A549 (cell line): Measurements from ENCODE around the gene HOXB7. TPM values are rescaled to one million over a fixed set of nuclear protein-coding genes. Genes with fewer than 3 reads are reported as not detected.

Experiments
- ATAC-seq, 2 experiments: fragments of 200-7000 bp in 1 of 2; fragments of >200 bp in 1 of 2; cut with Nextera tagmentation in 1 of 2; cut with Tn5 transposase in 1 of 2; 3 replicates each; pipeline versions ENCODE4 v1.8.0 to v1.9.1; 2018 to 2020; ENCODE audit warnings: mild to moderate bottlenecking in 1 of 2, moderate library complexity in 1 of 2
- CTCF ChIA-PET: fragments of 300-600 bp; sonication (Branson Sonifier 250); formaldehyde crosslinking; extraction: SDS; loops from one replicate; lab custom pipeline; 2021; ENCODE audit warnings: antibody characterized with exemption, inconsistent platforms; lab: Yijun Ruan, JAX
- POLR2A ChIA-PET: fragments of 350-600 bp; formaldehyde crosslinking; extraction: SDS; loops from one replicate; lab custom pipeline; 2021; ENCODE audit warnings: antibody characterized with exemption, inconsistent platforms; lab: Yijun Ruan, JAX
- DNase-seq, 2 experiments: peaks; one replicate each; pipeline versions ENCODE4 v3.0.0 to v3.0.0-alpha.2; 2011 to 2016; ENCODE audit warnings: low read depth in 1 of 2, low spot score in 1 of 2
- FAIRE-seq: peaks from 2 replicates; lab custom pipeline; 2011; peaks lifted over from hg19 to GRCh38; lab: Jason Lieb, UNC
- H3K27ac ChIP-seq, 2 experiments: fragments of >200 bp; sonication (Bioruptor Twin); formaldehyde crosslinking; 3 replicates each; pipeline ENCODE4 v1.5.1; 2016 to 2017
- H3K4me1 ChIP-seq: fragments of >200 bp; sonication (Bioruptor Twin); formaldehyde crosslinking; 3 replicates; pipeline ENCODE4 v1.6.1; 2016
- H3K4me2 ChIP-seq: fragments of >200 bp; sonication (Bioruptor Twin); formaldehyde crosslinking; 3 replicates; pipeline ENCODE4 v1.6.1; 2016
- H3K4me3 ChIP-seq: fragments of >200 bp; sonication (Bioruptor Twin); formaldehyde crosslinking; 3 replicates; pipeline ENCODE4 v1.5.1; 2016
- H3K9me3 ChIP-seq: fragments of >200 bp; sonication (Bioruptor Twin); formaldehyde crosslinking; 3 replicates; pipeline ENCODE4 v1.6.1; 2016
- BHLHE40 ChIP-seq: IDR thresholded peaks from 2 replicates; pipeline ENCODE4 v1.6.1; 2012; ENCODE audit warnings: low read depth, low read length, inconsistent platforms
- CEBPB ChIP-seq, 2 experiments: fragments of >200 bp in 1 of 2; sonication (Bioruptor Twin) in 1 of 2; formaldehyde crosslinking in 1 of 2; IDR thresholded peaks; 2 replicates each; pipeline ENCODE4 v1.6.1; 2012 to 2016
- CHD4 ChIP-seq: fragments of 200-600 bp; sonication (generic); IDR thresholded peaks from 2 replicates; pipeline ENCODE4 v1.6.1; 2016; ENCODE audit warnings: antibody characterized with exemption, mild to moderate bottlenecking, borderline replicate concordance
- EHF ChIP-seq: fragments of 250-450 bp; sonication (Bioruptor Pico); IDR thresholded peaks from 2 replicates; pipeline ENCODE4 v1.5.0; 2020; ENCODE audit warnings: mild to moderate bottlenecking
- FOXS1 ChIP-seq: fragments of 250-450 bp; sonication (Bioruptor Pico); IDR thresholded peaks from 2 replicates; pipeline ENCODE4 v1.5.0; 2020; ENCODE audit warnings: mild to moderate bottlenecking, moderate library complexity
- HEYL ChIP-seq: fragments of 250-450 bp; sonication (Bioruptor Pico); IDR thresholded peaks from 2 replicates; pipeline ENCODE4 v1.8.0; 2021; ENCODE audit warnings: mild to moderate bottlenecking, moderate library complexity
- HOXB13 ChIP-seq: fragments of 250-450 bp; sonication (Bioruptor Pico); IDR thresholded peaks from 2 replicates; pipeline ENCODE4 v1.5.0; 2020; ENCODE audit warnings: low read depth, mild to moderate bottlenecking, moderate library complexity
- JUN ChIP-seq, 2 experiments: fragments of >200 bp; sonication (Bioruptor Twin); formaldehyde crosslinking; IDR thresholded peaks; 2 replicates in 1 of 2; 3 replicates in 1 of 2; pipeline ENCODE4 v1.6.1; 2016 to 2017
- JUNB ChIP-seq: fragments of >200 bp; sonication (Bioruptor Twin); formaldehyde crosslinking; IDR thresholded peaks from 2 replicates; pipeline ENCODE4 v1.6.1; 2016
- KDM1A ChIP-seq: fragments of 200-600 bp; sonication (generic); IDR thresholded peaks from 2 replicates; pipeline ENCODE4 v1.6.1; 2016; ENCODE audit warnings: low read depth, mild to moderate bottlenecking
- MAFK ChIP-seq: fragments of 450-650 bp; IDR thresholded peaks from 2 replicates; pipeline ENCODE4 v1.6.1; 2014; ENCODE audit not compliant: partially characterized antibody
- MAZ ChIP-seq: fragments of 150-350 bp; IDR thresholded peaks from 2 replicates; pipeline ENCODE4 v1.6.1; 2014; ENCODE audit warnings: antibody characterized with exemption, low read depth, low read length, borderline replicate concordance
- RAD21 ChIP-seq, 2 experiments: fragments of >200 bp in 1 of 2; sonication (Bioruptor Twin) in 1 of 2; formaldehyde crosslinking in 1 of 2; IDR thresholded peaks in 1 of 2; conservative IDR thresholded peaks in 1 of 2; 2 replicates in 1 of 2; 3 replicates in 1 of 2; pipeline ENCODE4 v1.6.1; 2012 to 2018; ENCODE audit warnings: inconsistent platforms in 1 of 2
- SMC3 ChIP-seq: fragments of >200 bp; sonication (Bioruptor Twin); formaldehyde crosslinking; IDR thresholded peaks from 3 replicates; pipeline ENCODE4 v1.6.1; 2018; ENCODE audit warnings: inconsistent platforms
- TP53 ChIP-seq: fragments of 250-450 bp; sonication (Bioruptor Pico); IDR thresholded peaks from 2 replicates; pipeline ENCODE4 v1.5.0; 2021; ENCODE audit warnings: mild to moderate bottlenecking, moderate library complexity
- ZC3H11A ChIP-seq: fragments of 450-650 bp; IDR thresholded peaks from 2 replicates; pipeline ENCODE4 v1.6.1; 2014; ENCODE audit warnings: antibody characterized with exemption, mild to moderate bottlenecking
- ZFP36 ChIP-seq: fragments of 450-650 bp; IDR thresholded peaks from 2 replicates; pipeline ENCODE4 v1.6.1; 2014; ENCODE audit warnings: borderline replicate concordance; ENCODE audit not compliant: partially characterized antibody
- WGBS: methylation state at CpG from one replicate; pipeline ENCODE4 v1.1.6; 2017; ENCODE audit errors: missing lambda C conversion rate; 5-methylcytosine and 5-hydroxymethylcytosine counted together
- polyA plus RNA-seq, 4 experiments: library from polyadenylated mRNA; depleted of rRNA in 3 of 4; stranded (reverse); fragments of >200 nt; fragmentation: RNase III in 1 of 4; extraction: RNeasy Plus Mini Kit Qiagen cat#74134 plus additional on column Dnase treatment in 1 of 4; gene quantifications; 2 replicates in 3 of 4; 3 replicates in 1 of 4; pipeline ENCODE4 v1.2.3, GENCODE V29; 2011 to 2017
- TF ChIP-seq, protein P1 (sequence below): fragments of >200 bp; sonication (Bioruptor Twin); formaldehyde crosslinking; IDR thresholded peaks from 2 replicates; pipeline ENCODE4 v1.6.1; 2016
- TF ChIP-seq, protein P2 (sequence below): fragments of 200-600 bp; sonication (generic); IDR thresholded peaks from 2 replicates; pipeline ENCODE4 v1.6.1; 2016; ENCODE audit warnings: antibody characterized with exemption, mild to moderate bottlenecking, moderate library complexity
- TF ChIP-seq, protein P3 (sequence below): IDR thresholded peaks from 2 replicates; pipeline ENCODE4 v1.6.1; 2012
- TF ChIP-seq, protein P4 (sequence below): fragments of 150-350 bp; IDR thresholded peaks from 2 replicates; pipeline ENCODE4 v1.6.1; 2014; ENCODE audit warnings: low read depth, mild to moderate bottlenecking, low read length
- TF ChIP-seq, protein P5 (sequence below): fragments of 250-450 bp; sonication (Bioruptor Pico); IDR thresholded peaks from 2 replicates; pipeline ENCODE4 v1.5.0; 2020; ENCODE audit warnings: low read depth, mild to moderate bottlenecking, moderate library complexity

Gene HOXB7
- polyA plus RNA-seq, 2 of the 4 experiments (the other 2 are of a cell fraction) = 22.3 to 32.3 TPM

DNA sequence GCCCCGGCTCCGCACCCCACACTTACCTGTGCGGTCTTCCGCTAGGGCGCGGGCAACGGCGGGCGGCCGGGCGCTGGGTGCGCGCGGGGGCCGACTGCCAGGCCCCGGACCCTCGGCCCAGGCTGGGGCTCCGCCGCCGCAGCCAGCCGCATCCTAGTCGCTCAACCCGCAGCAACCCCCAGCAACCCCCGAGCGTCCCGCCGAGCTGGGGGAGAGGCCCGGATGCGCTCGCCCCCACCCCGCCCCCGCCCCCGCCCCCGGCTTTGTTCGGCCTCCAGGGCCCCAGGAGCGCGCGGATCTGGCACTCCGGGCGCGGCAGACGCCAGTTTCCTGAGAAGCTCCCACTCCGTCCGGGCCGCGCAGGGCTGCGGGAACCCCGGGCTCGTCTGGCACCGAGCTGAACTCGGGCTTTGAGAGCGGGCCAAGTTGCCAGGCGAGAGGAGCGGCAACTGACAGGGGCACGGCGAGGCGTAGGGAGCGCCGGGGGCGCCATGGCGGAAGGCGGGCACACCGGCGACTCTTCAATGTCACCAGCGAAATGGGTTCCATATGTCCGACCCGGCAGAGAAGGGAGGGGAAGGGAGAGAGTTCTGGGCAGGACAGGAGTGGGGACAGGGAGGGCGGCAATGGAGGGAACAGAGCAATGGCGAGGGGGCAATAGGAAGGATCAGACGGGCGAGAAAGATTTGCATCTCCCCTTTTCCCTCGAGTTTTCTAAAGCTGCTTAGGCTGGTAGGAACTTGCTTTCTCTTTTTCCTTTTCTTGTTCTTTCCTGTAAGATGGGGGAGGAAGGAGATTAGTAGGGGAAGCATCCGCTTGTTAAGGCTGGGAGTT, 46.4 kb downstream of the HOXB7 start:
- CTCF ChIA-PET = interaction anchor here (1.3 to 3.6 kb wide), 3 partner anchors 23 to 228 kb away, joined by 3 to 13 read pairs (median 6); no protein-coding TSS in a partner anchor
- no peak overlapping the region for H3K4me3 ChIP-seq

DNA sequence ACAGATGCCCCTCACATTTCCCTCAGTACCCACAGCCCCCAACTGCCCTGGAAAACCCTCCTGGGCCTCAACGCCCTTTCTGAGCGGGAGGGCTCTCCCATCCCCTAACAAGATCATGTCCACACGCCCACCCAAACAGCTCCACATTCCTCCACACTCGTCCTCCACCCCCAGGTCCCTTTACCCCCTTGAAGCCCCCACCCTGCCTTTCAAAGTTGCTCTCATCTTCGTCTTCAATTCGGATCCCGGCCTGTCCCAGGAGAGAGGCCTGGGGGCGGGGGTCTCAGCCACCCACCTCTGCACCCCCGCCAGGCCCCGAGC, 47.0 kb downstream of the HOXB7 start:
- 89% methylated on average over 9 of the region's 10 CpGs for WGBS
- H3K4me2 ChIP-seq = no peak overlapping the region
- CTCF ChIA-PET = interaction anchor here (1.3 to 3.6 kb wide), 4 partner anchors 24 to 283 kb away, joined by 3 to 13 read pairs (median 4); no protein-coding TSS in a partner anchor
- DNase-seq = no peak
- ATAC-seq = no peak
- POLR2A ChIA-PET = no interaction called here
- FAIRE-seq = no peak
- TF ChIP-seq, protein P1, sequence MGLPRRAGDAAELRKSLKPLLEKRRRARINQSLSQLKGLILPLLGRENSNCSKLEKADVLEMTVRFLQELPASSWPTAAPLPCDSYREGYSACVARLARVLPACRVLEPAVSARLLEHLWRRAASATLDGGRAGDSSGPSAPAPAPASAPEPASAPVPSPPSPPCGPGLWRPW = no peak
- no peak for TF ChIP-seq RAD21 (conservative IDR thresholded peaks at IDR 0.05 in 1 of 2, IDR thresholded peaks at IDR 0.05 in 1 of 2)
- TF ChIP-seq, protein P2, sequence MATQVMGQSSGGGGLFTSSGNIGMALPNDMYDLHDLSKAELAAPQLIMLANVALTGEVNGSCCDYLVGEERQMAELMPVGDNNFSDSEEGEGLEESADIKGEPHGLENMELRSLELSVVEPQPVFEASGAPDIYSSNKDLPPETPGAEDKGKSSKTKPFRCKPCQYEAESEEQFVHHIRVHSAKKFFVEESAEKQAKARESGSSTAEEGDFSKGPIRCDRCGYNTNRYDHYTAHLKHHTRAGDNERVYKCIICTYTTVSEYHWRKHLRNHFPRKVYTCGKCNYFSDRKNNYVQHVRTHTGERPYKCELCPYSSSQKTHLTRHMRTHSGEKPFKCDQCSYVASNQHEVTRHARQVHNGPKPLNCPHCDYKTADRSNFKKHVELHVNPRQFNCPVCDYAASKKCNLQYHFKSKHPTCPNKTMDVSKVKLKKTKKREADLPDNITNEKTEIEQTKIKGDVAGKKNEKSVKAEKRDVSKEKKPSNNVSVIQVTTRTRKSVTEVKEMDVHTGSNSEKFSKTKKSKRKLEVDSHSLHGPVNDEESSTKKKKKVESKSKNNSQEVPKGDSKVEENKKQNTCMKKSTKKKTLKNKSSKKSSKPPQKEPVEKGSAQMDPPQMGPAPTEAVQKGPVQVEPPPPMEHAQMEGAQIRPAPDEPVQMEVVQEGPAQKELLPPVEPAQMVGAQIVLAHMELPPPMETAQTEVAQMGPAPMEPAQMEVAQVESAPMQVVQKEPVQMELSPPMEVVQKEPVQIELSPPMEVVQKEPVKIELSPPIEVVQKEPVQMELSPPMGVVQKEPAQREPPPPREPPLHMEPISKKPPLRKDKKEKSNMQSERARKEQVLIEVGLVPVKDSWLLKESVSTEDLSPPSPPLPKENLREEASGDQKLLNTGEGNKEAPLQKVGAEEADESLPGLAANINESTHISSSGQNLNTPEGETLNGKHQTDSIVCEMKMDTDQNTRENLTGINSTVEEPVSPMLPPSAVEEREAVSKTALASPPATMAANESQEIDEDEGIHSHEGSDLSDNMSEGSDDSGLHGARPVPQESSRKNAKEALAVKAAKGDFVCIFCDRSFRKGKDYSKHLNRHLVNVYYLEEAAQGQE = no peak
- TF ChIP-seq TP53 (CRISPR knock-in tag) = no peak
- TF ChIP-seq ZC3H11A = no peak
- TF ChIP-seq BHLHE40 = no peak
- TF ChIP-seq CEBPB (IDR thresholded peaks at IDR 0.05) = no peak
- TF ChIP-seq, protein P3, sequence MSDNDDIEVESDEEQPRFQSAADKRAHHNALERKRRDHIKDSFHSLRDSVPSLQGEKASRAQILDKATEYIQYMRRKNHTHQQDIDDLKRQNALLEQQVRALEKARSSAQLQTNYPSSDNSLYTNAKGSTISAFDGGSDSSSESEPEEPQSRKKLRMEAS = no peak
- no peak for TF ChIP-seq JUN (IDR thresholded peaks at IDR 0.05)
- TF ChIP-seq ZFP36 = no peak
- TF ChIP-seq, protein P4, sequence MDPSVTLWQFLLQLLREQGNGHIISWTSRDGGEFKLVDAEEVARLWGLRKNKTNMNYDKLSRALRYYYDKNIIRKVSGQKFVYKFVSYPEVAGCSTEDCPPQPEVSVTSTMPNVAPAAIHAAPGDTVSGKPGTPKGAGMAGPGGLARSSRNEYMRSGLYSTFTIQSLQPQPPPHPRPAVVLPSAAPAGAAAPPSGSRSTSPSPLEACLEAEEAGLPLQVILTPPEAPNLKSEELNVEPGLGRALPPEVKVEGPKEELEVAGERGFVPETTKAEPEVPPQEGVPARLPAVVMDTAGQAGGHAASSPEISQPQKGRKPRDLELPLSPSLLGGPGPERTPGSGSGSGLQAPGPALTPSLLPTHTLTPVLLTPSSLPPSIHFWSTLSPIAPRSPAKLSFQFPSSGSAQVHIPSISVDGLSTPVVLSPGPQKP = no peak
- TF ChIP-seq HEYL (CRISPR knock-in tag) = no peak
- no peak for TF ChIP-seq JUNB
- TF ChIP-seq, protein P5, sequence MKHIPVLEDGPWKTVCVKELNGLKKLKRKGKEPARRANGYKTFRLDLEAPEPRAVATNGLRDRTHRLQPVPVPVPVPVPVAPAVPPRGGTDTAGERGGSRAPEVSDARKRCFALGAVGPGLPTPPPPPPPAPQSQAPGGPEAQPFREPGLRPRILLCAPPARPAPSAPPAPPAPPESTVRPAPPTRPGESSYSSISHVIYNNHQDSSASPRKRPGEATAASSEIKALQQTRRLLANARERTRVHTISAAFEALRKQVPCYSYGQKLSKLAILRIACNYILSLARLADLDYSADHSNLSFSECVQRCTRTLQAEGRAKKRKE (CRISPR knock-in tag) = no peak
- TF ChIP-seq CHD4 = no peak
- TF ChIP-seq HOXB13 (CRISPR knock-in tag) = no peak
- no peak overlapping the region for H3K27ac ChIP-seq
- no peak overlapping the region for H3K4me3 ChIP-seq
- no peaks in the 10 kb centered on the region for H3K9me3 ChIP-seq
- peaks cover 13% of the 10 kb centered on the region; the same call in 2 of the 3 replicates for H3K4me1 ChIP-seq

More for the DNA sequence above, 46.4 kb downstream of the HOXB7 start:
- H3K4me2 ChIP-seq = no peak overlapping the region
- peaks cover 13% of the 10 kb centered on the region; the same call in 2 of the 3 replicates for H3K4me1 ChIP-seq
- FAIRE-seq (no peak), DNase-seq (no peak), ATAC-seq (no peak)
- no peak for TF ChIP-seq EHF (CRISPR knock-in tag)
- no peak for TF ChIP-seq ZFP36
- TF ChIP-seq HEYL (CRISPR knock-in tag) = no peak
- TF ChIP-seq TP53 (CRISPR knock-in tag) = no peak
- TF ChIP-seq MAFK = no peak
- TF ChIP-seq FOXS1 = no peak
- no peak for TF ChIP-seq MAZ
- no peak for TF ChIP-seq KDM1A
- no peak for TF ChIP-seq CEBPB (IDR thresholded peaks at IDR 0.05)
- TF ChIP-seq BHLHE40 = no peak
- TF ChIP-seq, protein P4 = no peak
- no peak for TF ChIP-seq SMC3
- H3K9me3 ChIP-seq = no peaks in the 10 kb centered on the region
- WGBS = 92% methylated on average over 54 of the region's 73 CpGs
- no peak overlapping the region for H3K27ac ChIP-seq
- POLR2A ChIA-PET = no interaction called here
